ENCODE results near the gene CLDN15. TPM values are rescaled to one million over a fixed set of nuclear protein-coding genes. Genes with fewer than 3 reads are reported as not detected.
"Not testable (repeated sequence)": the region's sequence is repeated elsewhere in the genome, so short reads cannot be mapped to it uniquely, and the experiment has no call there.

The CLDN15 gene
- total RNA-seq, 1 donor from 2014 or later: 21.0 TPM

DNA sequence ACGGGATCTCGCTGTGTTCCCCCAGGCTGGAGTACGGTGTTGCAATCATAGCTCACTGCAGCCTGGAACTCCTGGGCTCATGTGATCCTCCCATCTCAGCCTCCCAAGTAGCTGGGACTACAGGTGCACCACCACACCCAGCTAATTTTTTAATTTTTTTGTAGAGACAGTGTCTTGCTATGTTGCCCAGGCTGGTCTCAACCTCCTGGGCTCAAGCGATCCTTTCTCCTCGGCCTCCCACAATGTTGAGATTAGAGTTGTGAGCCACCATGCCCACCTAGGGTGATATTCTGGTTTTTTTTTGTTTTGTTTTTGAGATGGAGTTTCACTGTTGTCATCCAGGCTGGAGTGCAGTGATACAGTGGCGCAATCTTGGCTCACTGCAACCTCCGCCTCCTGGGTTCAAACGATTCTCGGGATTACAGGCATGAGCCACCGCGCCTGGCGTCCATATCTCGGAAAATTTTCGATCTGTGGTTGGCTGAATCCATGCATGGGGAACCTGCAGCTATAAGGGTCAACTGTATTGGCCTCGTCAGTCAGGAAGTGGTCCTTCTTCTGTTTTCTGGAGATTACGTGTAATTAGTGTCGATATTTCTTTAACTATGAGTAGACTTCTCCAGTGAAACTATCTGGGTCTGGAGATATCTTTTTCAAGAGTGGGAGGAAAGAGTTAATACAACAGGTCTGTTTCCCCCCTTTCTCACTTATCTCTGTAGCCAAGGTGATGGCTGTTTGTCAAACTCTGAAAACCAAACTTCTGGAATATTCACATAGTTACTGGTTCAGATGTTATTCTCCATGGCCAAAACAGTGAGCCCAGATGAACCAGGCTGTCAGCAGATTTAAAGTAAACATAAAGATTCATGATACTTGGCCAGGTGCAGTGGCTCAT lies 28.3 kb upstream of the CLDN15 start:
- CTCF ChIA-PET: no interaction called here

DNA sequence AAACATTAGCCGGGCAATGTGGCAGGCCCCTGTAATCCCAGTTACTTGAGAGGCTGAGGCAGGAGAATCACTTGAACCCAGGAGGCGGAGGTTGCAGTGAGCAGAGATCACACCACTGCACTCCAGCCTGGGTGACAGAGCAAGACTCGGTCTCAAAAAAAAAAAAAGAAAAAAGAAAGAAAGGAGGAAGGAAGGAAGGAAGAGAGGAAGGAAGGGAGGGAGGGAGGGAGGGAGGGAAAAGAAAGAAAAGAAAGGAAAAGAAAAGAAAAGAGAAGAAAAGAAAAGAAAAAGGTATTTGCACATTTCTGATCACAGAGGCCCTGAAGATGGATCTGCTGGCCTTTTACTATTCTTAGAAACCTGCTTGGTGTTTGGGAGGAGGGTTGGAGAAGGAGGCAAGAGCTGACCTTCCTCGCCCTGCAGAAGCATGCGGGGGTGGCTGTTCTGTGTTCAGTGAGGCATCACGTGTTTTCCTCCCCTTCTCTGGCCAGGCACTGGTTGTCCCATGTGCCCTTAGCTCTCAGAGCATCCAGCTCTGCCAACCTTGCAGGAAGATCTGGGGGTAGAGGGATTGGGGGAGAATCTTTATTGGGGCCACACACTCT lies 26.6 kb upstream of the CLDN15 start:
- POLR2A ChIA-PET: not testable (repeated sequence)
- CTCF ChIA-PET: interaction anchor here (0.9 kb wide), 1 partner anchor 15 kb away, joined by 3 read pairs; no protein-coding TSS in a partner anchor

More for the DNA sequence above, 28.3 kb upstream of the CLDN15 start:
- POLR2A ChIA-PET: no interaction called here
- H3K27ac Mint-ChIP-seq: no peak overlapping the region
- H3K9me3 Mint-ChIP-seq: no peaks in the 10 kb centered on the region
- DNase-seq (no peak), ATAC-seq (ENCODE audit: low read depth) (no peak)
- H3K36me3 Mint-ChIP-seq (ENCODE audit: low read depth): no peaks in the 10 kb centered on the region
- no peak overlapping the region for H3K4me3 Mint-ChIP-seq
- H3K27me3 Mint-ChIP-seq: peaks cover 9% of the 10 kb centered on the region
- no peaks in the 10 kb centered on the region for H3K4me1 Mint-ChIP-seq
- TF ChIP-seq, protein P1, sequence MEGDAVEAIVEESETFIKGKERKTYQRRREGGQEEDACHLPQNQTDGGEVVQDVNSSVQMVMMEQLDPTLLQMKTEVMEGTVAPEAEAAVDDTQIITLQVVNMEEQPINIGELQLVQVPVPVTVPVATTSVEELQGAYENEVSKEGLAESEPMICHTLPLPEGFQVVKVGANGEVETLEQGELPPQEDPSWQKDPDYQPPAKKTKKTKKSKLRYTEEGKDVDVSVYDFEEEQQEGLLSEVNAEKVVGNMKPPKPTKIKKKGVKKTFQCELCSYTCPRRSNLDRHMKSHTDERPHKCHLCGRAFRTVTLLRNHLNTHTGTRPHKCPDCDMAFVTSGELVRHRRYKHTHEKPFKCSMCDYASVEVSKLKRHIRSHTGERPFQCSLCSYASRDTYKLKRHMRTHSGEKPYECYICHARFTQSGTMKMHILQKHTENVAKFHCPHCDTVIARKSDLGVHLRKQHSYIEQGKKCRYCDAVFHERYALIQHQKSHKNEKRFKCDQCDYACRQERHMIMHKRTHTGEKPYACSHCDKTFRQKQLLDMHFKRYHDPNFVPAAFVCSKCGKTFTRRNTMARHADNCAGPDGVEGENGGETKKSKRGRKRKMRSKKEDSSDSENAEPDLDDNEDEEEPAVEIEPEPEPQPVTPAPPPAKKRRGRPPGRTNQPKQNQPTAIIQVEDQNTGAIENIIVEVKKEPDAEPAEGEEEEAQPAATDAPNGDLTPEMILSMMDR (IDR thresholded peaks at IDR 0.05): no peak
- intact Hi-C loops (cut with micrococcal nuclease): no loop called here

DNA sequence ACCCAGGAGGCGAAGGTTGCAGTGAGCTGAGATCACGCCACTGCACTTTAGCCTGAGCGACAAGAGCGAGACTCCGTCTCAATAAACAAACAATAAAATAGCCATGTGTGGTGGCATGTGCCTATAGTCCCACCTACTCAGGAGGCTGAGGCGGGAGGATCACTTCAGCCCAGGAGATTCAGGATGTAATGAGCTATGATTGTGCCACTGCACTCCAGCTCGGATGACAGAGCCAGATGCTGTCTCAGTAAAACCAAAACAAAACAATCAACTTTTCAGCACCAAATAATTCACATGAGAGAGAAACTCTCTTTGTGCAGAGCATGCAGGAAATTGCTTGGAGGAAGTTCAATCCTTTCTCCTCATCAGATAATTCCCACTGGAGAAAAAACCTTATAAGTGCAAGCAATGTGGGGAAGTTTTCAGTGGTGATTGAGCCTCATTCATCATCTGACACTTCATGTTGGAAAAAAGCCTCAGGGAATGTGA lies 20.7 kb upstream of the CLDN15 start:
- ChIA-PET CTCF (no interaction called here), POLR2A (no interaction called here)
- no peak overlapping the region for H3K27ac Mint-ChIP-seq
- DNase-seq (no peak), ATAC-seq (ENCODE audit: low read depth) (no peak)
- TF ChIP-seq, protein P1 (IDR thresholded peaks at IDR 0.05): no peak
- H3K9me3 Mint-ChIP-seq: no peaks in the 10 kb centered on the region
- peaks cover 12% of the 10 kb centered on the region for H3K27me3 Mint-ChIP-seq
- H3K4me1 Mint-ChIP-seq: no peaks in the 10 kb centered on the region
- intact Hi-C loops (cut with micrococcal nuclease): loop anchor here (10.0 kb wide), 2 partner anchors 823 to 1173 kb away; partner anchors contain the start of genes COPS6, PPP1R35 and ZNF3
- no peaks in the 10 kb centered on the region for H3K36me3 Mint-ChIP-seq (ENCODE audit: low read depth)
- H3K4me3 Mint-ChIP-seq: no peak overlapping the region

More for the DNA sequence above, 26.6 kb upstream of the CLDN15 start:
- H3K27me3 Mint-ChIP-seq; H3K9me3 Mint-ChIP-seq; ATAC-seq (ENCODE audit: low read depth); H3K36me3 Mint-ChIP-seq (ENCODE audit: low read depth); H3K27ac Mint-ChIP-seq; H3K4me3 Mint-ChIP-seq; DNase-seq; H3K4me1 Mint-ChIP-seq; intact Hi-C loops (cut with micrococcal nuclease): not testable (repeated sequence)

DNA sequence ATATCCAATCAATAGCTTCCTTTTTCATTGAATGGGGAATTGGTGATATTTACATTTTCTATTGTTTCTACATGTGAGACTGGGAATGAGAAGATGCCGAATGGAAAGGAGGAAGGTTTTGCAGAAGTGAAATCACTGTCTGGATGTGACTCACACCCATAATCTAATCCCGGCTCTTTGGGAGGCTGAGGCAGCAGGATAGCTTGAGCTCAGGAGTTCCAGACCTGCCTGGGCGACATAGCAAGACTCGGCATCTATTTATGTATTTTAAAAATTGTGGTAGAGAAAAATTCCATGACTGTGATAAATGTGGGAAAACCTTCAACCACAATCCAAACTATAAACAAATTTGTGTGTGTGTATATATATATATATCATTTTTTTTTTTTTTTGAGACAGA lies 18.2 kb upstream of the CLDN15 start:
- intact Hi-C loops (cut with micrococcal nuclease): loop anchor here (10.0 kb wide), 2 partner anchors 821 to 1171 kb away; partner anchors contain the start of genes COPS6, PPP1R35 and ZNF3
- CTCF ChIA-PET: interaction anchor here (1.0 kb wide), 1 partner anchor 27 kb away, joined by 3 read pairs; no protein-coding TSS in a partner anchor
- Mint-ChIP-seq H3K27me3 (peaks cover 10% of the 10 kb centered on the region), H3K36me3 (ENCODE audit: low read depth) (peaks cover 11% of the 10 kb centered on the region), H3K4me3 (no peak overlapping the region), H3K4me1 (peaks cover 14% of the 10 kb centered on the region), H3K9me3 (no peaks in the 10 kb centered on the region), H3K27ac (no peak overlapping the region)
- TF ChIP-seq, protein P1 (IDR thresholded peaks at IDR 0.05): no peak
- POLR2A ChIA-PET: interaction anchor here (3.8 kb wide), 1 partner anchor 12 kb away, joined by 23 read pairs; no protein-coding TSS in a partner anchor
- no peak for ATAC-seq (ENCODE audit: low read depth)
- DNase-seq: no peak

DNA sequence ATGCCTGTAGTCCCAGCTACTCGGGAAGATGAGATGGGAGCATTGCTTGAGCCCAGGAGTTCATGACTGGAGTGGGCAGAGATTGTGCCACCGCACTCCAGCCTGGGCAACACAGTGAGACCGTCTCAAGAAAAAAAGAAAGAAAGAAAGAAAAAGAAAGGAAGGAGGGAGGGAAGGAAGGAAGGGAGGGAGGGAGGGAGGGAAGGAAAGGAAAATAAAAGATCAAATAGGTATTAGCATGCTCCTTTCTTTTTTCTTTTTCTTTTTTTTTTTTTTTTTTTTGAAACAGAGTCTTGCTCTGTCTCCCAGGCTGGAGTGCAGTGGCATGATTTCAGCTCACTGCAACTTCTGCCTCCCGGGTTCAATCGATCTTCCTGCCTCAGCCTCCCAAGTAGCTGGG lies 15.6 kb upstream of the CLDN15 start:
- not testable (repeated sequence) for DNase-seq; H3K27me3 Mint-ChIP-seq; H3K9me3 Mint-ChIP-seq; ATAC-seq (ENCODE audit: low read depth)
- ChIA-PET CTCF (interaction anchor here (1.6 to 1.9 kb wide), 2 partner anchors 30 to 109 kb away, joined by 5 to 6 read pairs; no protein-coding TSS in a partner anchor), POLR2A (interaction anchor here (0.6 to 3.8 kb wide), 9 partner anchors 9 to 1188 kb away, joined by 3 to 23 read pairs (median 5); partner anchors contain the start of genes IFT22, PLOD3 and ZNHIT1)
- H3K27ac Mint-ChIP-seq: peak overlapping the region; percentile 96
- intact Hi-C loops (cut with micrococcal nuclease): loop anchor here (5.0 to 10.0 kb wide), 3 partner anchors 818 to 1751 kb away; partner anchors contain the start of genes COPS6, PPP1R35, ZKSCAN5 and ZNF3
- H3K36me3 Mint-ChIP-seq (ENCODE audit: low read depth): peaks cover 19% of the 10 kb centered on the region
- peak overlapping the region; percentile 100 for H3K4me3 Mint-ChIP-seq
- peaks cover 27% of the 10 kb centered on the region for H3K4me1 Mint-ChIP-seq
